ENCODE measurements around the gene GPC6. TPM values are rescaled to one million over a fixed set of nuclear protein-coding genes. Genes with fewer than 3 reads are reported as not detected.

The GPC6 gene
- total and polyA plus RNA-seq, 10 donors, result 0.22 to 9.3 (median 4.5) TPM

- no peaks in the 10 kb centered on the region for H3K4me1 ChIP-seq
- H3K27ac ChIP-seq, result no peak overlapping the region
- H3K4me3 ChIP-seq, result no peak overlapping the region
- TF ChIP-seq POLR2A (IDR thresholded peaks at IDR 0.05) (no peak), CTCF (IDR thresholded peaks at IDR 0.05 in 8 of 11, conservative IDR thresholded peaks at IDR 0.05 in 3 of 11) (no peak), POLR2AphosphoS5 (IDR thresholded peaks at IDR 0.05) (no peak)
- H3K9me3 ChIP-seq, result peaks cover 0 to 3% (median 0%) of the 10 kb centered on the region in 8 donors
- DNase-seq, result no peak
- no peaks in the 10 kb centered on the region for H3K36me3 ChIP-seq
- no peaks in the 10 kb centered on the region for H3K27me3 ChIP-seq (replicated peaks in 1 of 7)
- intact Hi-C loops (cut with DNase I; ENCODE audit: low total_unique reads), result no loop called here
Measured at GRCh38 chr13:94113245-94113644, 886.6 kb downstream of the GPC6 start.

- 70 to 95% (median 80%) methylated on average over 1 of the region's 1 CpG for WGBS, 5 donors
- no peak overlapping the region for H3K4me3 ChIP-seq
- no peaks in the 10 kb centered on the region for H3K27me3 ChIP-seq (replicated peaks in 1 of 7)
- no peaks in the 10 kb centered on the region for H3K4me1 ChIP-seq
- TF ChIP-seq CTCF (IDR thresholded peaks at IDR 0.05 in 8 of 11, conservative IDR thresholded peaks at IDR 0.05 in 3 of 11), result no peak
- no peak for TF ChIP-seq POLR2AphosphoS5 (IDR thresholded peaks at IDR 0.05)
- no peak for TF ChIP-seq POLR2A (IDR thresholded peaks at IDR 0.05)
- intact Hi-C loops (cut with DNase I; ENCODE audit: low total_unique reads), result no loop called here
- H3K27ac ChIP-seq, result no peak overlapping the region
- DNase-seq, result no peak
- H3K9me3 ChIP-seq, result no peaks in the 10 kb centered on the region
- no peaks in the 10 kb centered on the region for H3K36me3 ChIP-seq
Measured at GRCh38 chr13:94114166-94114565, 887.6 kb downstream of the GPC6 start.

DNA sequence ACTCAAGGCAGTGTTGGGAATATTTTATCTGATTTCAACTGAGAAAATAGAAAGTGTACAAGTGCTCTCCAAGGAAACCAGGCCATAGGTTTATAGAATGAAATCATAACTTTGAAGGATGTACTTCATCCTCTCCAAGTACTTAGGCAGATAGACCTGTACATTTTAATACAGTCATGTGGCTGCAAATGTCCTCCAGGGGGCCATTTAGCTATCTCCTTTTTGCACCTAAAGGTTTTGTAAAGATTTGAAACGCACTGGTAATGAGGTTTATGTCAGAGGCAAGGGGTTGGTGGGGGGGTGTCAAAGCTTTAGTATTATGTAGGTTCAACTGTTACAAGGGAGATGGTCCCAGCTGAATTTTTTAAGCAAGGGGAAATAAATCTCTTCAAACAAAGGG is 888.4 kb downstream of the GPC6 start:
- no peaks in the 10 kb centered on the region for H3K27me3 ChIP-seq (replicated peaks in 1 of 7)
- WGBS, 5 donors, result 70 to 81% (median 77%) methylated on average over 1 of the region's 1 CpG
- H3K4me1 ChIP-seq, result no peaks in the 10 kb centered on the region
- H3K27ac ChIP-seq, result no peak overlapping the region
- no peak for DNase-seq
- H3K36me3 ChIP-seq, result no peaks in the 10 kb centered on the region
- intact Hi-C loops (cut with DNase I; ENCODE audit: low total_unique reads), result no loop called here
- TF ChIP-seq POLR2AphosphoS5 (IDR thresholded peaks at IDR 0.05), result no peak
- TF ChIP-seq POLR2A (IDR thresholded peaks at IDR 0.05), result no peak
- TF ChIP-seq CTCF (IDR thresholded peaks at IDR 0.05 in 8 of 11, conservative IDR thresholded peaks at IDR 0.05 in 3 of 11), result no peak
- H3K9me3 ChIP-seq, result no peaks in the 10 kb centered on the region
- no peak overlapping the region for H3K4me3 ChIP-seq

- WGBS, 5 donors, result 75 to 86% (median 81%) methylated on average over 7 of the region's 7 CpGs
- Histone ChIP-seq H3K27me3 (replicated peaks in 1 of 7) (no peaks in the 10 kb centered on the region), H3K9me3 (no peaks in the 10 kb centered on the region), H3K36me3 (no peaks in the 10 kb centered on the region), H3K27ac (no peak overlapping the region), H3K4me3 (no peak overlapping the region), H3K4me1 (no peaks in the 10 kb centered on the region)
- TF ChIP-seq CTCF (IDR thresholded peaks at IDR 0.05 in 8 of 11, conservative IDR thresholded peaks at IDR 0.05 in 3 of 11) (no peak), POLR2A (IDR thresholded peaks at IDR 0.05) (no peak), POLR2AphosphoS5 (IDR thresholded peaks at IDR 0.05) (no peak)
- intact Hi-C loops (cut with DNase I; ENCODE audit: low total_unique reads), result no loop called here
- DNase-seq, result peak; percentile 44
Measured at GRCh38 chr13:94119360-94119936, 892.8 kb downstream of the GPC6 start.
